Mesenchymal stem cell (in vitro differentiated cells and primary cell): ENCODE measurements around the gene VRK1.

ENCODE experiments used
- DNase-seq: peaks from one replicate; pipeline ENCODE4 v3.0.0-alpha.2; 2013
- H2AFZ ChIP-seq: one replicate; pipeline ENCODE4 v1.6.1; 2013; ENCODE audit warnings: low read depth, mild to moderate bottlenecking, control low read depth, inconsistent platforms, low read length, moderate library complexity
- H2AK5ac ChIP-seq: 2 replicates; pipeline ENCODE4 v1.6.1; 2013; ENCODE audit warnings: low read length, moderate library complexity, mild to moderate bottlenecking, inconsistent platforms; ENCODE audit not compliant: severe bottlenecking
- H2BK120ac ChIP-seq: one replicate; pipeline ENCODE4 v1.6.1; 2013; ENCODE audit warnings: low read depth, mild to moderate bottlenecking, inconsistent platforms, low read length, moderate library complexity
- H2BK12ac ChIP-seq, 2 experiments: one replicate each; pipeline ENCODE4 v1.6.1; 2013; ENCODE audit warnings: inconsistent platforms in 2 of 2, low read length in 2 of 2, mild to moderate bottlenecking in 2 of 2, moderate library complexity in 2 of 2, control low read depth in 1 of 2
- H2BK15ac ChIP-seq: one replicate; pipeline ENCODE4 v1.6.1; 2013; ENCODE audit warnings: mild to moderate bottlenecking, low read depth, inconsistent platforms; ENCODE audit not compliant: poor library complexity, severe bottlenecking
- H2BK5ac ChIP-seq: 2 replicates; pipeline ENCODE4 v1.6.1; 2013; ENCODE audit warnings: low read depth, mild to moderate bottlenecking, low read length, control low read depth, inconsistent platforms; ENCODE audit not compliant: poor library complexity, severe bottlenecking
- H3K14ac ChIP-seq, 2 experiments: one replicate each; pipeline ENCODE4 v1.6.1; 2013; ENCODE audit warnings: inconsistent platforms in 2 of 2, low read length in 2 of 2, control low read depth in 1 of 2, mild to moderate bottlenecking in 1 of 2, moderate library complexity in 1 of 2
- H3K18ac ChIP-seq, 2 experiments: one replicate each; pipeline ENCODE4 v1.6.1; 2013; ENCODE audit warnings: inconsistent platforms in 2 of 2, low read length in 2 of 2, control low read depth in 1 of 2, low read depth in 1 of 2, mild to moderate bottlenecking in 1 of 2
- H3K23ac ChIP-seq, 2 experiments: one replicate each; pipeline ENCODE4 v1.6.1; 2013; ENCODE audit warnings: inconsistent platforms in 2 of 2, low read length in 2 of 2, mild to moderate bottlenecking in 2 of 2, moderate library complexity in 2 of 2, control low read depth in 1 of 2
- H3K27ac ChIP-seq: 2 replicates; pipeline ENCODE4 v1.5.1; 2013; ENCODE audit warnings: mild to moderate bottlenecking, moderate library complexity, low read length, control low read depth, inconsistent platforms; ENCODE audit not compliant: poor library complexity, severe bottlenecking
- H3K27me3 ChIP-seq, 2 experiments: 2 replicates each; pipeline versions ENCODE4 v1.6.1 to v1.7.0; 2013; ENCODE audit warnings: low read length in 2 of 2, mild to moderate bottlenecking in 2 of 2, moderate library complexity in 2 of 2, control low read depth in 1 of 2, inconsistent platforms in 1 of 2; ENCODE audit not compliant: control insufficient read depth in 1 of 2, insufficient read depth in 1 of 2
- H3K36me3 ChIP-seq, 2 experiments: 2 replicates each; pipeline versions ENCODE4 v1.6.1 to v1.7.0; 2013; ENCODE audit warnings: low read length in 2 of 2, control low read depth in 1 of 2, inconsistent platforms in 1 of 2, low read depth in 1 of 2, mild to moderate bottlenecking in 1 of 2; ENCODE audit not compliant: insufficient read depth in 2 of 2, control insufficient read depth in 1 of 2
- H3K4ac ChIP-seq, 2 experiments: one replicate each; pipeline ENCODE4 v1.6.1; 2013; ENCODE audit warnings: inconsistent platforms in 2 of 2, low read length in 2 of 2, mild to moderate bottlenecking in 2 of 2, moderate library complexity in 2 of 2, control low read depth in 1 of 2, low read depth in 1 of 2
- H3K4me1 ChIP-seq: 2 replicates; pipeline ENCODE4 v1.6.1; 2013; ENCODE audit warnings: low read depth, low read length, control low read depth; ENCODE audit not compliant: control insufficient read depth, insufficient read depth
- H3K4me2 ChIP-seq: 2 replicates; pipeline ENCODE4 v1.6.1; 2013; ENCODE audit warnings: low read length, mild to moderate bottlenecking, inconsistent platforms; ENCODE audit not compliant: poor library complexity, severe bottlenecking
- H3K4me3 ChIP-seq, 2 experiments: 2 replicates each; pipeline versions ENCODE4 v1.5.1 to v1.7.0; 2013; ENCODE audit warnings: low read length in 2 of 2, mild to moderate bottlenecking in 2 of 2, control low read depth in 1 of 2, low read depth in 1 of 2; ENCODE audit not compliant: insufficient read depth in 1 of 2
- H3K79me1 ChIP-seq: replicated peaks from 2 replicates; pipeline ENCODE4 v1.6.1; 2013; ENCODE audit warnings: mild to moderate bottlenecking, control low read depth, low read length, inconsistent platforms; ENCODE audit not compliant: poor library complexity, severe bottlenecking
- H3K9ac ChIP-seq: 2 replicates; pipeline ENCODE4 v1.7.0; 2013; ENCODE audit warnings: mild to moderate bottlenecking, low read length, moderate library complexity
- H3K9me3 ChIP-seq: 2 replicates; pipeline ENCODE4 v1.7.0; 2013; ENCODE audit warnings: mild to moderate bottlenecking, low read length; ENCODE audit not compliant: control insufficient read depth
- H4K8ac ChIP-seq: one replicate; pipeline ENCODE4 v1.6.1; 2013; ENCODE audit warnings: inconsistent platforms, mild to moderate bottlenecking, low read length, moderate library complexity
- H4K91ac ChIP-seq: one replicate; pipeline ENCODE4 v1.6.1; 2013; ENCODE audit warnings: mild to moderate bottlenecking, low read length, inconsistent platforms
- WGBS: methylation state at CpG from one replicate; pipeline ENCODE4 v1.1.7; 2013; ENCODE audit warnings: mixed read lengths; 5-methylcytosine and 5-hydroxymethylcytosine counted together

The VRK1 gene

GRCh38 chr14:96826818-96827217 lies 29.6 kb downstream of the VRK1 start:
- Histone ChIP-seq H2BK120ac (no peak overlapping the region), H4K8ac (no peak overlapping the region), H3K79me1 (peaks cover 10% of the 10 kb centered on the region), H4K91ac (no peak overlapping the region), H2AK5ac (no peak overlapping the region), H3K36me3 (no peaks in the 10 kb centered on the region), H3K4ac (peak overlapping the region in 1 of 2 experiments; percentile 16), H3K18ac (no peak overlapping the region), H2BK12ac (no peak overlapping the region), H3K9ac (peak overlapping the region; percentile 25), H3K4me1 (no peaks in the 10 kb centered on the region), H3K4me3 (no peak overlapping the region), H3K27me3 (no peaks in the 10 kb centered on the region), H3K23ac (no peak overlapping the region), H2BK5ac (no peak overlapping the region), H2AFZ (no peak overlapping the region), H3K27ac (no peak overlapping the region), H2BK15ac (no peak overlapping the region), H3K9me3 (no peaks in the 10 kb centered on the region), H3K4me2 (no peak overlapping the region), H3K14ac (no peak overlapping the region)
- DNase-seq, result no peak
- WGBS, result no CpG with 5 or more reads among the region's 2 CpGs

GRCh38 chr14:96827290-96827689 lies 30.1 kb downstream of the VRK1 start:
- Histone ChIP-seq H4K8ac (no peak overlapping the region), H3K27ac (no peak overlapping the region), H3K9me3 (no peaks in the 10 kb centered on the region), H2AFZ (no peak overlapping the region), H3K9ac (no peak overlapping the region), H2BK5ac (no peak overlapping the region), H2BK15ac (no peak overlapping the region), H3K79me1 (peaks cover 10% of the 10 kb centered on the region), H3K4me2 (no peak overlapping the region), H3K14ac (no peak overlapping the region), H3K4ac (no peak overlapping the region), H3K27me3 (no peaks in the 10 kb centered on the region), H2BK12ac (no peak overlapping the region), H3K4me3 (no peak overlapping the region), H2BK120ac (no peak overlapping the region), H3K4me1 (no peaks in the 10 kb centered on the region), H3K23ac (no peak overlapping the region), H4K91ac (no peak overlapping the region), H3K18ac (no peak overlapping the region), H3K36me3 (no peaks in the 10 kb centered on the region), H2AK5ac (no peak overlapping the region)
- no peak for DNase-seq
- WGBS, result 63% methylated on average over 3 of the region's 3 CpGs

DNA sequence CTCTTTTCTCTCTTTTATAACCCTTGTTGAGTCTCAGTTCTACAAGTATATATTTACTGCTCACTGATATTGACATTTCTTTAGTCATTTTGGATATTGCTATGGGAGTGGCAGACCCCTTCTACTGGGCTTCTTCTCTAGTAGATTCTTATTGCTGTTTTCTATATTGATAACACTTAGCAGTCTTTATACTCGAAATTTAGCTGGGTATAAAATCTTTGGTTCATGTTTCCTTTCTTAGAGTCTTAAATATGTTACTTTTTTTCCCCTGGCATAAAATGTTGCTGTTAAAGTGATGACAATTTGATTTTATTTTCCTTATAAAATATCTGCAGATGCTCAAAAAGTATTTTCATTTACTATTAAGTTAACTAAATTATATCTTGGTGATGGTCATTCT lies 32.6 kb downstream of the VRK1 start:
- H3K23ac ChIP-seq, result no peak overlapping the region
- H3K27ac ChIP-seq, result no peak overlapping the region
- no peak overlapping the region for H2AK5ac ChIP-seq
- no peak overlapping the region for H2BK120ac ChIP-seq
- H4K91ac ChIP-seq, result no peak overlapping the region
- no peak overlapping the region for H2BK15ac ChIP-seq
- H2BK5ac ChIP-seq, result no peak overlapping the region
- H3K4me2 ChIP-seq, result no peak overlapping the region
- no peak overlapping the region for H3K9ac ChIP-seq
- no peak overlapping the region for H2AFZ ChIP-seq
- DNase-seq, result no peak
- no peak overlapping the region for H3K4ac ChIP-seq
- H3K9me3 ChIP-seq, result no peaks in the 10 kb centered on the region
- no CpG with 5 or more reads among the region's 1 CpG for WGBS
- H3K18ac ChIP-seq, result no peak overlapping the region
- no peaks in the 10 kb centered on the region for H3K4me1 ChIP-seq
- no peak overlapping the region for H2BK12ac ChIP-seq
- H3K36me3 ChIP-seq, result peaks cover 0 to 6% of the 10 kb centered on the region in 2 experiments
- peaks cover 15% of the 10 kb centered on the region for H3K79me1 ChIP-seq
- H3K4me3 ChIP-seq, result no peak overlapping the region
- H3K14ac ChIP-seq, result no peak overlapping the region
- no peak overlapping the region for H4K8ac ChIP-seq
- no peaks in the 10 kb centered on the region for H3K27me3 ChIP-seq

GRCh38 chr14:96830946-96831345 lies 33.8 kb downstream of the VRK1 start:
- Histone ChIP-seq H3K4ac (no peak overlapping the region), H4K91ac (no peak overlapping the region), H3K4me3 (no peak overlapping the region), H3K9me3 (no peaks in the 10 kb centered on the region), H2BK5ac (no peak overlapping the region), H2BK120ac (no peak overlapping the region), H2AFZ (no peak overlapping the region), H3K18ac (no peak overlapping the region), H3K27ac (no peak overlapping the region), H3K27me3 (no peaks in the 10 kb centered on the region), H4K8ac (no peak overlapping the region), H3K36me3 (peaks cover 0 to 8% of the 10 kb centered on the region in 2 experiments), H3K23ac (no peak overlapping the region), H3K79me1 (peaks cover 15% of the 10 kb centered on the region), H3K4me1 (no peaks in the 10 kb centered on the region), H3K14ac (no peak overlapping the region), H2AK5ac (no peak overlapping the region), H2BK12ac (no peak overlapping the region), H3K4me2 (no peak overlapping the region), H2BK15ac (no peak overlapping the region), H3K9ac (no peak overlapping the region)
- 100% methylated on average over 1 of the region's 1 CpG for WGBS
- DNase-seq, result no peak
